Choroid plexus epithelial cell (primary cell): ENCODE data around the gene DNAJA4.

Experiments
- DNase-seq: peaks from one replicate; pipeline ENCODE4 v3.0.0-alpha.2; 2010; ENCODE audit warnings: low read depth
- H3K4me3 ChIP-seq: 2 replicates; pipeline ENCODE4 v1.5.1; 2011; ENCODE audit warnings: low read depth, mild to moderate bottlenecking, control low read depth, low read length, moderate library complexity
- CTCF ChIP-seq: conservative IDR thresholded peaks from 2 replicates; pipeline ENCODE4 v1.5.1; 2011; ENCODE audit warnings: low read depth, mild to moderate bottlenecking, control low read depth, inconsistent platforms, low read length, moderate library complexity

Gene DNAJA4

GRCh38 chr15:78265137-78265460 is 737 bp downstream of the DNAJA4 start:
- peak overlapping the region; percentile 66 for H3K4me3 ChIP-seq
- TF ChIP-seq CTCF = no peak
- no peak for DNase-seq

GRCh38 chr15:78265752-78266224 is 1.4 kb downstream of the DNAJA4 start:
- no peak for TF ChIP-seq CTCF
- peak overlapping the region; percentile 2 for H3K4me3 ChIP-seq
- DNase-seq = peak; percentile 88

GRCh38 chr15:78266229-78266628 is 1.9 kb downstream of the DNAJA4 start:
- DNase-seq = no peak
- no peak overlapping the region for H3K4me3 ChIP-seq
- no peak for TF ChIP-seq CTCF

GRCh38 chr15:78266806-78267205 is 2.4 kb downstream of the DNAJA4 start:
- no peak overlapping the region for H3K4me3 ChIP-seq
- no peak for TF ChIP-seq CTCF

GRCh38 chr15:78272316-78272715 is 8.0 kb downstream of the DNAJA4 start:
- no peak for DNase-seq
- TF ChIP-seq CTCF = no peak
- H3K4me3 ChIP-seq = no peak overlapping the region

More at GRCh38 chr15:78266806-78267205, 2.4 kb downstream of the DNAJA4 start:
- no peak for DNase-seq

- TF ChIP-seq CTCF = no peak
- no peak overlapping the region for H3K4me3 ChIP-seq
- peak; percentile 13 for DNase-seq
Observed at GRCh38 chr15:78272776-78273175, 8.4 kb downstream of the DNAJA4 start.

- no peak overlapping the region for H3K4me3 ChIP-seq
- no peak for DNase-seq
- TF ChIP-seq CTCF = no peak
Observed at GRCh38 chr15:78274994-78275393, 10.6 kb downstream of the DNAJA4 start.
